ENCODE data around the gene CFAP46.

Gene CFAP46

GRCh38 chr10:132946806-132947546, 4.6 kb upstream of the CFAP46 start:
- TF ChIP-seq CTCF (IDR thresholded peaks at IDR 0.05): no peak

GRCh38 chr10:132946311-132946710, 3.9 kb upstream of the CFAP46 start:
- no peak for TF ChIP-seq CTCF (IDR thresholded peaks at IDR 0.05)

- TF ChIP-seq CTCF (IDR thresholded peaks at IDR 0.05): no peak
Observed at GRCh38 chr10:132945894-132946255, 3.5 kb upstream of the CFAP46 start.

GRCh38 chr10:132945125-132945893, 2.9 kb upstream of the CFAP46 start:
- no peak for TF ChIP-seq CTCF (IDR thresholded peaks at IDR 0.05)

GRCh38 chr10:132944510-132944909, 2.1 kb upstream of the CFAP46 start:
- no peak for TF ChIP-seq CTCF (IDR thresholded peaks at IDR 0.05)

- TF ChIP-seq CTCF (IDR thresholded peaks at IDR 0.05): no peak
Observed at GRCh38 chr10:132943791-132944404, 1.5 kb upstream of the CFAP46 start.

- TF ChIP-seq CTCF (IDR thresholded peaks at IDR 0.05): no peak
Observed at GRCh38 chr10:132943058-132943790, 854 bp upstream of the CFAP46 start.

Measured in LNCAP (cell line).